ENCODE data around the gene TIGD4. TPM values are rescaled to one million over a fixed set of nuclear protein-coding genes. Genes with fewer than 3 reads are reported as not detected.

The TIGD4 gene
- total and polyA plus RNA-seq, 2 of the 13 experiments (the other 11 are each of a cell fraction or from before 2014, with no cell fraction given), result 0.15 to 0.62 TPM

DNA sequence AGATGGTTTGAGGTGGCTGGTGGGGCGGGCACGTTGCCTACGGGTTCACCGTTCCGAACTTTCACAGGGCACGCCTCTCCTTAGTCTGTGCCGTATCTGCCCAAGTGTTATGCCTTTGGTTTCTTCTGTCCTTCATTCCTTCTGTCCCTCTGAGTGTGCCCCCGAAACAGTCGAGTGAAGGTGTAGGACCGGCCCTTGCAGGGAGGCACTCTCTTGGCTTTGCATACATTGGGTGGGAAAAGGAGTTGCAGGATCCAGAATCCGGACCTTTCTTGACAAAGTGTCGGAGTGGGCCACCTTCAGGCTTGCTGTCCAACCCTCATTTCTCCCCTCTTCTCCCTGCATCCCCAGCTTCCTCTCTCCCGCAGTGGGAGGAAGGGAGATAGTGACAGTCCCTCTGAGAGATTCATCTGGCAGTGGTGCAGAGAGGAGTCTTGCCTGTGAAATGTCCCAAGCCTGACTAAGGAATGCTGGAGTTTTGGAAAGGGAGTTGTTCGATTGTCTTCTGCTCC lies 793 bp upstream of the TIGD4 start (continued):
- TF ChIP-seq ARID2 (CRISPR knock-in tag; IDR thresholded peaks at IDR 0.05; ENCODE audit: borderline replicate concordance) (0 out of 2 replicates have a peak, but pooled peaks have one; percentile 49), ZBTB39 (CRISPR knock-in tag; IDR thresholded peaks at IDR 0.05) (no peak), ZNF646 (CRISPR knock-in tag; IDR thresholded peaks at IDR 0.05) (no peak), KMT2A (CRISPR knock-in tag; IDR thresholded peaks at IDR 0.05) (peak; percentile 7; the same call in 1 of the 2 replicates), SIN3A (IDR thresholded peaks at IDR 0.05; ENCODE audit: borderline replicate concordance, low read depth, low read length) (0 out of 2 replicates have a peak, but pooled peaks have one; percentile 10), CCDC6 (CRISPR knock-in tag; IDR thresholded peaks at IDR 0.05) (0 out of 2 replicates have a peak, but pooled peaks have one; percentile 10), ZNF703 (CRISPR knock-in tag; IDR thresholded peaks at IDR 0.05; ENCODE audit: borderline replicate concordance) (0 out of 2 replicates have a peak, but pooled peaks have one; percentile 16), REXO4 (CRISPR knock-in tag; IDR thresholded peaks at IDR 0.05; ENCODE audit: borderline replicate concordance) (no peak), ZC3H13 (CRISPR knock-in tag; IDR thresholded peaks at IDR 0.05) (0 out of 2 replicates have a peak, but pooled peaks have one; percentile 38), ZFP36L1 (CRISPR knock-in tag; IDR thresholded peaks at IDR 0.05) (0 out of 2 replicates have a peak, but pooled peaks have one; percentile 14), JUND (CRISPR knock-in tag; IDR thresholded peaks at IDR 0.05) (no peak), BRF2 (CRISPR knock-in tag; IDR thresholded peaks at IDR 0.05) (0 out of 2 replicates have a peak, but pooled peaks have one; percentile 20), POLR2A (IDR thresholded peaks at IDR 0.05; ENCODE audit: insufficient read depth in 1 of 2, low read depth in 2 of 2, low read length in 2 of 2) (peak in 1 of 2 experiments; percentile 2; a peak in 1 of 4 replicates), TFDP1 (CRISPR knock-in tag; IDR thresholded peaks at IDR 0.05; ENCODE audit: borderline replicate concordance) (0 out of 2 replicates have a peak, but pooled peaks have one; percentile 5), ZNF891 (CRISPR knock-in tag; IDR thresholded peaks at IDR 0.05) (0 out of 2 replicates have a peak, but pooled peaks have one; percentile 25), NCOA1 (CRISPR knock-in tag; IDR thresholded peaks at IDR 0.05) (peak; percentile 0; the same call in 1 of the 2 replicates)
- TF ChIP-seq, protein P1, sequence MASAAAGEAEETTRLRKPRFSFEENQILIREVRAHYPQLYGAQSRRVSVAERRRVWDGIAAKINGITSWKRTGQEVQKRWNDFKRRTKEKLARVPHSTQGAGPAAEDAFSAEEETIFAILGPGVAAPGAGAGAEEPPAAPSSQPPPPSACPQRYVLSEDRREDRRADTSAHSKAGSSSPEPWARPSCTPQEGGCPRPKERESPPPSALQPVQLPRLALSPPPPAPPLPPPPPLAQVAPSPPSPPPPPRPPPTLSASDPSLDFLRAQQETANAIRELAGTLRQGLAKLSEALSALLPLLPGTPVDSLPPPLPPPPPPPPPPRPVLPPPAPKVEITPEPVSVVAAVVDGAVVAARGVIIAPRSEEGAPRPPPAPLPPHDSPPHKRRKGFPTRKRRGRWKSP (CRISPR knock-in tag; IDR thresholded peaks at IDR 0.05), result 0 out of 2 replicates have a peak, but pooled peaks have one; percentile 28
